OCI-M1 (cell line): ENCODE measurements around the gene GYG2.
"Not testable (repeated sequence)": the region's sequence is repeated elsewhere in the genome, so short reads cannot be mapped to it uniquely, and the experiment has no call there.

Experiments
- DNase-seq: peaks from one replicate; lab custom pipeline; 2025; lab: John Stamatoyannopoulos, UW

Gene GYG2

GRCh38 chrX:2907295-2907694, 78.6 kb downstream of the GYG2 start:
- no peak for DNase-seq

GRCh38 chrX:2908125-2908685, 79.5 kb downstream of the GYG2 start:
- DNase-seq = no peak

- no peak for DNase-seq
Observed at GRCh38 chrX:2910109-2910508, 81.4 kb downstream of the GYG2 start.

- DNase-seq = peak; percentile 31
Observed at GRCh38 chrX:2913118-2913517, 84.4 kb downstream of the GYG2 start.

DNA sequence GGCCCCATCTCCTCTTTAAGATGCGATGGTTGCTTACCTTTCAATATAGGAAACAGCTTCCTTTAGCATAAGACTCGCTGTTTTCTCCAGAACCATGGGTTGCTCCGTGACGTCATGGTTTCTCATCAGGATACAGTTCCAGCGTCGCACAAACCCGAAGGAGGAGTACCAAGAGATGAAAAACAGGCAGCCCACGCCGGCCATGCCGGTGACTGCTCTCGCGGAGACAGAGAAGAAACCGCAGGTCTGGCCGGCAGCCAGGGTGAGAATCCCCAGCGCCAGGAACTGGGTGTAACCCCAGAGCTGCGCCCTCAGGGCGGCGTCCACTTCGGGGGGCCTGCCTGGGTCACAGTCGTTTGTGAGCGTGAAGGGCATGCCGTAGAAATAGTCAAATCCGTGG, 89.0 kb downstream of the GYG2 start:
- DNase-seq = no peak

- no peak for DNase-seq
Observed at GRCh38 chrX:2921193-2921592, 92.5 kb downstream of the GYG2 start.

DNA sequence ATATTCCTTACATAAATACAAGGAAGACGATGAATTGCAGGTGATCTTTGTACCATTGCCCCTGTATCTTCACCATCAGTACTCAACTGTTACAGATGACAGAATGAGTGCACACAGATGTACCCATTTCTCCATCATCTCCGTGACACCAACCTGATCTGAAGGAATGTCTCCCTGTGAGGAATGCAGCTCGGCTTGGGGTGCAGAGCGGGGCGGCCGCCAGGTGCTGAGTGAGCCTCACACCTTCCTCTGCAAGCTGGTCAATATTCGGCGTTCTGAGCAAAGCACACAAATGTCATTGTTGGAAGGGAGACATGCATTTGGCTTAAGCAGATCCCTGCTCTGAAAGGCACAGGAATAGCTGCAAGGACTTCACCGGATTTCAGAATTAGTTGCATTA, 93.0 kb downstream of the GYG2 start:
- no peak for DNase-seq

DNA sequence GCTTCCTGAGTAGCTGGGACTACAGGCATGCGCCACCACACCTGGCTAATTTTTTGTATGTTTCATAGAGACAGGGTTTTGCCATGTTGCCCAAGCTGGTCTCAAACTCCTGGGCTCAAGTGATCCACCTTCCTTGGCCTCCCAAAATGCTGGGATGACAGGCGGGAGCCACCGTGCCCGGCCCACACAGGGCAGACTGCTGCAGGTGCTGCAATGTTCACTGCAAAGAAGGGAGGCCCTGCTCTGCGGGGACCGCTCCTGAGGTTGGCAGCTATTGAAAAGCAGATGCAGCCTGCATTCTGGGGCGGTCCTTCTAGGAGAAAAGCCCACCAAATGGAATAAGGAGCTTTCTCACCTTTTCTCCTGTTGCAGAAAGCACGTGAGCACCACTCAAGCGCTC, 95.4 kb downstream of the GYG2 start:
- no peak for DNase-seq

GRCh38 chrX:2926255-2926654, 97.5 kb downstream of the GYG2 start:
- DNase-seq = not testable (repeated sequence)

DNA sequence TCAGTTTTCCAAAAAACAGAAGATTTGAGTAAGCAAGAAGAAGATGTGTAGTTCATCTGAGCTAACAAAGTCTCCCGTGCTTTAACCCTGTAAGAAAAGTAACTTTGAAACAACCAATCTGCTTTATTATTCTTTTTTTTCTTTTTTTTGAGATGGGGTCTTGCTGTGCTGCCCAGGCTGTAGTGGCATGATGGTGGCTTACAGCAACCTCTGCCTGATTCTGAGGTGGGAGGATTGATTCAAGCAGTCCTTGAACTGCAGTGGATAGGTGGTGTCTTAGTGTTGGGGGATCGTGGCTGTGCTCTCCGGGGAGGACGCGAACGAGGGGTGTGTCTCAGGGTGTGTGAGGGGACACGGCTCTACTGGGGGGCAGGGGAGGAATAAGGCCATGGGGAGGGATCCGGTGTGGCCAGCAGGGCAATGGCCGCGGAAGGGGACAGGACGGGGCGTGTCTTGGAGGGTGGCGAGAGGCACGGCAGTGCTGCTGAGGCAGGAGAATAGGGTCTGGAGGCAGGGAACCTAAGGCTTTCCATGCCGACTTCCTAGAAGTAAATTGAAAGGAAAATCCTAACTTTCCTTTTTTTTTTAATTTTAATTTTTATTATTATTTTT, 98.0 kb downstream of the GYG2 start:
- no peak for DNase-seq

DNA sequence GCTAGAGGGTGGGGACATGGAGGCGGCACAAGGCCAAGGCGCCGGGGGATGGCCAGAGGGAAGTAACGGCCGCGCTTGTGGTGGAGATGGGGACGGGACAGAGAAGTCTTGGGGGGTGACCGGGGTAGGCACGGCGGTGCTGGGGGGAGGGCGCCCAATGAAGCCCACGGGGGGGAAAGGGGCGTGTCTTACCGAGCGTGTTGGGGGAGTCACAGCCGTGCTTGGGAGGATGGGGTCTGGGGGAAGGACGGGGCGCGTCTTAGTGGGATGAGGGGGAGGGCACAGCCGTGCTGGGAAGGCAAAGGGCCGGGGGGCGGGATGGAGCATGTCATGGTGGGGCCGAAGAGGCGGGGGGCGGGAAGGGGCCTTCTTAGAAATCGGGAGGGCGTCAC, 99.5 kb downstream of the GYG2 start:
- no peak for DNase-seq

DNA sequence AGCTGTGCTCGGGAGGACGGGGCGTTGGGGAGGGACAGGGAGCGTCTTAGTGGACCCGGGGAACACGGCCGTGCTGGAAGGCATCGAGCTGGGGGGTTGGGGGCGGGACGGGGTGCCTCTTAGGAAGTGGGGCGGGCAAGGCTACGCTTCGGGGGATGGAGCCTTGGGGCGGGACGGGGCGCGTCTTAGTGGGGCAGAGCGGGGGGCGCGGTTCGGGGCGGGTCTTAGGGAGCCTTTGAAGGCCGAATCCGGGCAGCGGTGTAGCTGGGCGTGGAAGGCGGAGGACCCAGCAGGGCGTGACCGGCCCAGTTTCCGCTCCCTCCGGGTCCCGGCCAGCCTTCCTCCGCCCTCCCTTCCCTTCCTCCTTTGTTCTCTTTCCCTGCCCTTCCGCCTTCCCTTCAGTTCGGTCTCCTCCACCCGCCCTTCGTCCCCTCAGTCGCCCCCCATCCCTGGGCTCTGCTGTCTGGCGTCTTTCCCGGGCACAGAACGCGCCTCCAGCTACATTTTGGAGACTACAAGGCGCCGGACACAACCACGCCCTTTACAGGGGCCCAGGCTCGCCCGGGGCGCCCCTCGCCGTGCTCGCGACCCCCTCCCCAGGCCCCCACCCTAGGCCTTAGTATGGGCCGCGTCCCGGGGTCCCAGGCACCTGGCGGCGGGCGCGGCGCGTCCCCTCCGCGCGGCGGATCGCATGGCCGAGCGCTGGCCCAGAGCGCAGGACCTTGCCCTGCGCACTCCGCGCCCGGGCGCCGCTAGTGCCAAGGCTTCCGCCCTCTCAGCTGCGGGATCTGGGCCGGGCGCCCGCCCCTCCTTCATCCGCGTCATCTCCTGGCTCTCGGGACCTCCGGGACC, 100.1 kb downstream of the GYG2 start, which contains the start of gene ARSD:
ARSD (minus strand) TSS at position 757 of the 852 bp plus-strand sequence; CDS start at position 693, 64 bp downstream.
- DNase-seq = peak; percentile 15

GRCh38 chrX:2931155-2931554, 102.4 kb downstream of the GYG2 start:
- no peak for DNase-seq

DNA sequence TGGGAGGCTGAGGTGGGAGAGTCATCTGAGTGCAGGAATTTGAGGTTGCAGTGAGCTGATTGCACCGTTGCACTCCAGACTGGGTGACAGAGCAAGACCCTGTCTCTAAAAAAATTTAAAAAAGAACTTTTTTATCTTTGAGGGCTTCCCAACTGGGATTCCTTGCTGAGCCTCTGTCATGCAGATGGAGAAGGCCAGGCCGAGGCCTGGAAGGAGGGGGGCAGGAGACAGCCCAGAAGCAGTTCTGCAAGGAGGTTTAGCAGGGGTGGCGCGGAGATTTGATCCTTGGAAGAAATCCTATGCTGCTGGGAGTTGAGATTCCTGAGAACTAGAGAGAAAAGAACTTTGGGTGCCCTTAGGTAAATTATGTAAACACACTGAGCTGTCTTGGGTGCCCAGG, 102.9 kb downstream of the GYG2 start:
- no peak for DNase-seq
